Esophagus squamous epithelium (tissue), 4 donors: ENCODE results near the gene RBM17.

Experiments
- POLR2A ChIP-seq, 4 donors: fragments of 450-650 bp; IDR thresholded peaks; one replicate each; pipeline ENCODE4 v1.6.1; 2017; ENCODE audit warnings: antibody characterized with exemption in 4 of 4, mild to moderate bottlenecking in 4 of 4, moderate library complexity in 3 of 4
- TF ChIP-seq, protein P1 (sequence below), 6 experiments: fragments of 450-650 bp in 4 of 6; fragments of 200-600 bp in 2 of 6; sonication (generic) in 2 of 6; IDR thresholded peaks; one replicate each; pipeline ENCODE4 v1.5.1; 2016 to 2019; ENCODE audit warnings: antibody characterized with exemption in 6 of 6, mild to moderate bottlenecking in 4 of 6, moderate library complexity in 4 of 6

DNA sequence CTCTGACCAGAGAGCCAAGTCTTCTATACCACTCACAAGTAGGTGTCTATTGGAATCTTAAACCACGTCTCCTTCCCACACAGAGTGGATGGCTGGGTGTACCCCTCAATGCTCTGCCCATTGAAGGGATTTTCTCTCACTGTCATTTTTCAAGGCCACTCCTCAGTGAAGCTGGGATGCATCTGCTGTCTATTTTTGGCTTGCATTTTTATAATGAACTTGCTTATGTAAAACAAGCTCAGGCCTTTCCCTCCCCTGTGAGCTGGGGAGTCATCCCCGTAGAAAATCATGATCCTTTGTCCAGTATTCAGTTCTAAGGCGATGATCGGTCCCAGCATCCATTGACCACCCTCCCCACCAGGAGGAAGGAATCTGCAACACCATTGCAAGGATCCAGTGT is 9.8 kb upstream of the RBM17 start:
- TF ChIP-seq, protein P1, sequence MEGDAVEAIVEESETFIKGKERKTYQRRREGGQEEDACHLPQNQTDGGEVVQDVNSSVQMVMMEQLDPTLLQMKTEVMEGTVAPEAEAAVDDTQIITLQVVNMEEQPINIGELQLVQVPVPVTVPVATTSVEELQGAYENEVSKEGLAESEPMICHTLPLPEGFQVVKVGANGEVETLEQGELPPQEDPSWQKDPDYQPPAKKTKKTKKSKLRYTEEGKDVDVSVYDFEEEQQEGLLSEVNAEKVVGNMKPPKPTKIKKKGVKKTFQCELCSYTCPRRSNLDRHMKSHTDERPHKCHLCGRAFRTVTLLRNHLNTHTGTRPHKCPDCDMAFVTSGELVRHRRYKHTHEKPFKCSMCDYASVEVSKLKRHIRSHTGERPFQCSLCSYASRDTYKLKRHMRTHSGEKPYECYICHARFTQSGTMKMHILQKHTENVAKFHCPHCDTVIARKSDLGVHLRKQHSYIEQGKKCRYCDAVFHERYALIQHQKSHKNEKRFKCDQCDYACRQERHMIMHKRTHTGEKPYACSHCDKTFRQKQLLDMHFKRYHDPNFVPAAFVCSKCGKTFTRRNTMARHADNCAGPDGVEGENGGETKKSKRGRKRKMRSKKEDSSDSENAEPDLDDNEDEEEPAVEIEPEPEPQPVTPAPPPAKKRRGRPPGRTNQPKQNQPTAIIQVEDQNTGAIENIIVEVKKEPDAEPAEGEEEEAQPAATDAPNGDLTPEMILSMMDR (IDR thresholded peaks at IDR 0.05) = no peak
- TF ChIP-seq POLR2A (IDR thresholded peaks at IDR 0.05) = no peak
